Measurements from ENCODE around the gene ENG. TPM values are rescaled to one million over a fixed set of nuclear protein-coding genes. Genes with fewer than 3 reads are reported as not detected.

The ENG gene
- total and polyA plus RNA-seq, 2 of the 4 experiments (the other 2 are of a cell fraction) = 3.6 to 83.3 TPM

DNA sequence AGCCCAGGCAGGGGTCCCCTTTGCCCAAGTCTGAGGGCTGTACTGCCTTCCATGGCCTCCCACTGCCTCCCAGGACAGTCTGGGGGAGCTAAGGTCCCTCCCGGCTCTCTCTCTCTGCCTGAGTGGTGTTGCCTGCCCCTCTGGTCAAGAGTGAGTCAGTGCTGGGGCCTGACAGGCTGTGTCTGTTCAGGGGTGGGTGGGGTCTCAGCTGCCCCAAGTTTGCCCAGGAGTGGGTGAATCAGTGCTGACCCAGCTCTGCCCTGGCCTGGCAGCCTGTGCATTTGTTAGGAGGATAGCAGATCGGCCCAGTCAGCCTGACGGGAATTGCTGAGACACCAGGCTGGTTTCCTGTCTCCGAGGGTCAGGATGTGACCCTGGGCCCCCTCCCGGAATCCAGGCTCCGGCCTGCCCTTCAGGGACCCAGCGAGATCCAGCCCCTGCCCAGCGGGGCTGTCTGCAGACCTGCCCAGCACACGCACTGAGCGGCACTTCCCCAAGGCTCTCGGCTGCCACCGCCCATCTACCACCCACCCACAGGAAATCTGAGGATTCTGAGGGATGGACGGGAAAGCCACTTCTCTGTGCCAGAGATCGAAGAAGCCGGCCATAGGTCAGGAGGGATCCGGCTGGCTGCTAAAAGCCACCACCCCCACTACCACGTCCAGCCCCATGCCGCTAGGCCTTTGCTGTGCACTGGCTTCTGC, 15.9 kb downstream of the ENG start:
- Histone ChIP-seq H2AK9ac (replicated peaks; ENCODE audit: low read depth, low read length, poor library complexity) (peak overlapping the region; percentile 97), H2BK5ac (ENCODE audit: low read depth, low read length, poor library complexity, severe bottlenecking) (peak overlapping the region; percentile 93), H4K20me1 (ENCODE audit: insufficient read depth, low read length) (no peaks in the 10 kb centered on the region; the same call in 1 of the 2 replicates), H3K23ac (ENCODE audit: low read depth, low read length) (peak overlapping the region; percentile 87), H4K8ac (ENCODE audit: low read depth in 2 of 2, low read length in 2 of 2) (peak overlapping the region; percentile 60 to 74; a peak in 3 of 4 replicates), H2BK20ac (ENCODE audit: low read depth, low read length) (peak overlapping the region; percentile 68), H3K56ac (ENCODE audit: extremely low read depth, insufficient read depth, low read length) (peak overlapping the region; percentile 66; the same call in 1 of the 2 replicates), H3K4me3 (ENCODE audit: insufficient read depth, low read depth, low read length) (no peak overlapping the region), H2BK15ac (ENCODE audit: low read depth, low read length) (peak overlapping the region; percentile 77; the same call in 1 of the 3 replicates), H2AK5ac (ENCODE audit: low read depth, low read length) (peak overlapping the region; percentile 94), H4K5ac (ENCODE audit: low read depth, low read length) (peak overlapping the region; percentile 57), H2AFZ (replicated peaks; ENCODE audit: low read length, poor library complexity) (peak overlapping the region; percentile 84), H3K4me2 (ENCODE audit: low read depth, low read length) (peak overlapping the region; percentile 33), H3K79me1 (ENCODE audit: low read depth in 1 of 2, low read length in 2 of 2) (peaks cover 32 to 65% of the 10 kb centered on the region in 2 experiments), H3K9me1 (ENCODE audit: insufficient read depth, low read length) (peaks cover 33% of the 10 kb centered on the region), H3K27me3 (ENCODE audit: control insufficient read depth, insufficient read depth, low read length) (no peaks in the 10 kb centered on the region), H3K9me3 (ENCODE audit: control insufficient read depth, insufficient read depth, low read length) (no peaks in the 10 kb centered on the region), H4K91ac (ENCODE audit: insufficient read depth, low read depth, low read length) (peak overlapping the region; percentile 82), H3K18ac (ENCODE audit: low read depth, low read length) (peak overlapping the region; percentile 56), H3K36me3 (ENCODE audit: control insufficient read depth, insufficient read depth, low read length) (peaks cover 18% of the 10 kb centered on the region), H2BK120ac (ENCODE audit: low read depth, low read length) (peak overlapping the region; percentile 96), H3K4me1 (ENCODE audit: control insufficient read depth, insufficient read depth, low read length) (peaks cover 36% of the 10 kb centered on the region), H3K4ac (ENCODE audit: low read depth, low read length) (peak overlapping the region; percentile 89), H3K9ac (ENCODE audit: low read depth, low read length) (peak overlapping the region; percentile 33), H3K14ac (replicated peaks; ENCODE audit: low read depth, low read length) (peak overlapping the region; percentile 94), H3K27ac (ENCODE audit: insufficient read depth, low read length) (peak overlapping the region; percentile 78)
- intact Hi-C loops (cut with micrococcal nuclease) (loop anchor here (5.0 kb wide), 1 partner anchor 79 kb away; the partner anchor contains the start of gene ST6GALNAC4), dilution Hi-C loops (cut with HindIII; ENCODE audit: low sequenced_read_pairs, unreplicated experiment) (no loop called here), in situ Hi-C loops (cut with MboI; ENCODE audit: low sequenced_read_pairs) (no loop called here)
- ATAC-seq (ENCODE audit: low read depth) (peak; percentile 92), DNase-seq (peak; percentile 93)
- BruUV-seq (replicated peaks) = no TSS peak
- ChIA-PET POLR2A (ENCODE audit: unreplicated experiment) (interaction anchor here (0.6 to 0.9 kb wide), 3 partner anchors 17 to 43 kb away, joined by 4 to 7 read pairs (median 6); partner anchors contain the start of gene ENG), CTCF (interaction anchor here (0.6 kb wide), 1 partner anchor 158 kb away, joined by 3 read pairs; no protein-coding TSS in a partner anchor)
- WGBS, 2 experiments (ENCODE audit: extremely low coverage in 2 of 2, insufficient read length in 1 of 2) = 17% methylated on average over 6 of the region's 18 CpGs; no CpG with 5 or more reads in 1 of the 2 experiments
- TF ChIP-seq SMC3 (IDR thresholded peaks at IDR 0.05; ENCODE audit: low read depth, low read length) (no peak), RAD21 (IDR thresholded peaks at IDR 0.05; ENCODE audit: low read length) (0 out of 2 replicates have a peak, but pooled peaks have one; percentile 5), FOS (IDR thresholded peaks at IDR 0.05; ENCODE audit: low read depth, low read length) (peak; percentile 88), MXI1 (IDR thresholded peaks at IDR 0.05; ENCODE audit: borderline replicate concordance, low read depth, low read length) (no peak), ELK1 (IDR thresholded peaks at IDR 0.05; ENCODE audit: borderline replicate concordance, low read depth, low read length) (no peak), RFX5 (IDR thresholded peaks at IDR 0.05; ENCODE audit: low read depth, low read length) (no peak), BHLHE40 (IDR thresholded peaks at IDR 0.05; ENCODE audit: low read depth, low read length) (peak; percentile 46; the same call in 1 of the 2 replicates), POLR2A (IDR thresholded peaks at IDR 0.05; ENCODE audit: low read depth, low read length) (no peak), CTCF (conservative IDR thresholded peaks at IDR 0.05; ENCODE audit: low read depth, low read length) (no peak), MAZ (IDR thresholded peaks at IDR 0.05; ENCODE audit: borderline replicate concordance, low read depth, low read length) (peak; percentile 76), NFE2L2 (IDR thresholded peaks at IDR 0.05; ENCODE audit: low read depth, low read length) (peak; percentile 60), USF2 (IDR thresholded peaks at IDR 0.05; ENCODE audit: low read depth, low read length) (no peak), CEBPB (IDR thresholded peaks at IDR 0.05; ENCODE audit: low read depth, low read length) (no peak), MAFK (IDR thresholded peaks at IDR 0.05; ENCODE audit: low read depth, low read length) (peak; percentile 63)
